ENCODE measurements around the gene C2orf15. TPM values are rescaled to one million over a fixed set of nuclear protein-coding genes. Genes with fewer than 3 reads are reported as not detected.

Gene C2orf15
- total RNA-seq, 1 experiment from 2014 or later = 6.9 TPM

DNA sequence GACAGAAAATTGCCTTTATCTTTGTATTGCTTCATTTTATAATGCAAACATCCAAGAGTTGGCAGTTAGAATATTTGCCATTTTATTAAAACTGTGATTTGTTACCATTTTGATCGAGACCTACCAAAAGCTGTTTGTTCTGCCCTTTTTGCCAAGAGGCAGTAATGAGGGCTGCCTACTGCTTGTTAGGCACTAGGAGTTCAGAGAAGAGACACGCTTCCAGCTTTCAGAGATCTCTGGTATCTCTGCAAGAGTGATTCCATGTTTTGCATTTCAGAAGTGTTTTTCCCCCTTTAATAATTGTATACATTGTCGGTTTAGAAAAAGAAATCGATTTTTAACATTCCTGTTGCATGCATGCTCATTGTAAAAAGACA lies 40.1 kb downstream of the C2orf15 start:
- intact Hi-C loops (cut with micrococcal nuclease; ENCODE audit: unreplicated experiment) = loop anchor here (2.0 to 5.0 kb wide), 2 partner anchors 155 to 306 kb away; partner anchors contain the start of genes EIF5B and TXNDC9
- peaks cover 44% of the 10 kb centered on the region for H3K4me1 Mint-ChIP-seq (ENCODE audit: low read depth, unreplicated experiment)
- peaks cover 31% of the 10 kb centered on the region for H3K36me3 Mint-ChIP-seq (ENCODE audit: insufficient read depth, unreplicated experiment)
- peak overlapping the region; percentile 89 for H3K4me3 Mint-ChIP-seq (ENCODE audit: low read depth, unreplicated experiment)
- CTCF ChIA-PET = interaction anchor here (1.0 kb wide), 1 partner anchor 40 kb away, joined by 3 read pairs; the partner anchor contains the start of gene C2orf15
- no TSS peak for BruUV-seq (replicated peaks)
- H3K27ac Mint-ChIP-seq (ENCODE audit: unreplicated experiment) = peak overlapping the region; percentile 88
- H3K9me3 Mint-ChIP-seq (ENCODE audit: low read depth, unreplicated experiment) = no peaks in the 10 kb centered on the region
- no peaks in the 10 kb centered on the region for H3K27me3 Mint-ChIP-seq (ENCODE audit: unreplicated experiment)
- DNase-seq = no peak
- no peak for TF ChIP-seq CTCF (IDR thresholded peaks at IDR 0.05; ENCODE audit: unreplicated experiment)

DNA sequence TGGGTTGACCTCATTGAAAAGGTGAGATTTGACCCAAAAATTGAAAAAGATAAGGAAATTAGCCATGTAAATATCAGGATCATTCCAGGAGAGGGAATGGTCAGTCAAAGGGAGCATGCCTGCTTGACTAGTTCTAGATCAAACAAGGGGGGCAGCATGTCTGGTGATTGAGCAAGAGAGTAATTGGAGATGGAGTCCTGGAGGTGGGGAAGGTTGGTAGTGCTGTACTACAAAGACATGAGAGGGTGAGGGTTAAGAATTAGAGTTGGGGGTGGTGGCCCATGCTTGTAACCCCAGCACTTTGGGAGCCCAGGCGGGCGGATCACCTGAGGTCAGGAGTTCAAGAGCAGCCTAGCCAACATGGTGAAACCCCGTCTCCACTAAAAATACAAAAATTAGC lies 41.5 kb downstream of the C2orf15 start:
- Mint-ChIP-seq H3K27ac (ENCODE audit: unreplicated experiment) (peak overlapping the region; percentile 38), H3K9me3 (ENCODE audit: low read depth, unreplicated experiment) (no peaks in the 10 kb centered on the region), H3K4me1 (ENCODE audit: low read depth, unreplicated experiment) (peaks cover 32% of the 10 kb centered on the region), H3K36me3 (ENCODE audit: insufficient read depth, unreplicated experiment) (peaks cover 31% of the 10 kb centered on the region), H3K27me3 (ENCODE audit: unreplicated experiment) (no peaks in the 10 kb centered on the region), H3K4me3 (ENCODE audit: low read depth, unreplicated experiment) (peak overlapping the region; percentile 89)
- BruUV-seq (replicated peaks) = no TSS peak
- DNase-seq = peak; percentile 57
- CTCF ChIA-PET = interaction anchor here (0.6 kb wide), 1 partner anchor 1216 kb away, joined by 4 read pairs; no protein-coding TSS in a partner anchor
- intact Hi-C loops (cut with micrococcal nuclease; ENCODE audit: unreplicated experiment) = loop anchor here (5.0 kb wide), 1 partner anchor 304 kb away; no protein-coding TSS in a partner anchor
- no peak for TF ChIP-seq CTCF (IDR thresholded peaks at IDR 0.05; ENCODE audit: unreplicated experiment)

- intact Hi-C loops (cut with micrococcal nuclease; ENCODE audit: unreplicated experiment) = loop anchor here (5.0 kb wide), 1 partner anchor 302 kb away; no protein-coding TSS in a partner anchor
- CTCF ChIA-PET = no interaction called here
- TF ChIP-seq CTCF (IDR thresholded peaks at IDR 0.05; ENCODE audit: unreplicated experiment) = no peak
- peaks cover 37% of the 10 kb centered on the region for H3K36me3 Mint-ChIP-seq (ENCODE audit: insufficient read depth, unreplicated experiment)
- H3K27ac Mint-ChIP-seq (ENCODE audit: unreplicated experiment) = no peak overlapping the region
- BruUV-seq (replicated peaks) = no TSS peak
- DNase-seq = no peak
- no peaks in the 10 kb centered on the region for H3K27me3 Mint-ChIP-seq (ENCODE audit: unreplicated experiment)
- H3K4me3 Mint-ChIP-seq (ENCODE audit: low read depth, unreplicated experiment) = no peak overlapping the region
- no peaks in the 10 kb centered on the region for H3K9me3 Mint-ChIP-seq (ENCODE audit: low read depth, unreplicated experiment)
- peaks cover 19% of the 10 kb centered on the region for H3K4me1 Mint-ChIP-seq (ENCODE audit: low read depth, unreplicated experiment)
Observed at GRCh38 chr2:99184811-99185210, 43.3 kb downstream of the C2orf15 start.

DNA sequence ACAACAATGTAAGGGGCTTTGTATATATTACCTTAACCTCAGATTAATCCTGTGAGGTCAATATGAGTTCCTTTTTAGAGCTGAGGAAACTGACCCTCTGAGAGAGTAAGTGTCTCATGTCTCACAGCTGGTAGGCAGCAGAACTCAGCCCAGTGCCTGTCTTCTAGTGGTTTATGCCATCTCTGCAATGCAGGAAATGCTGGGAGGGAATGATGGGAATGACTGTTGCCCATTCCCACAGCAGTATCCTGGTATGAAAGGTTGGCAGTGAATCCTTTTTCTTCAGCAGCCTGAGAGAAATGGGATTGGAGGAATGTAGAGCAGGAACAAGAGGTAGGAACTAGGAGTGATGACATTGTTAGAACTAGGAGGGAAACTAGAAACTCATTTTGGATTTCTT lies 45.5 kb downstream of the C2orf15 start:
- Mint-ChIP-seq H3K4me3 (ENCODE audit: low read depth, unreplicated experiment) (no peak overlapping the region), H3K9me3 (ENCODE audit: low read depth, unreplicated experiment) (no peaks in the 10 kb centered on the region), H3K36me3 (ENCODE audit: insufficient read depth, unreplicated experiment) (peaks cover 21% of the 10 kb centered on the region), H3K4me1 (ENCODE audit: low read depth, unreplicated experiment) (peaks cover 12% of the 10 kb centered on the region), H3K27me3 (ENCODE audit: unreplicated experiment) (no peaks in the 10 kb centered on the region), H3K27ac (ENCODE audit: unreplicated experiment) (no peak overlapping the region)
- no peak for DNase-seq
- no TSS peak for BruUV-seq (replicated peaks)
- CTCF ChIA-PET = no interaction called here
- no peak for TF ChIP-seq CTCF (IDR thresholded peaks at IDR 0.05; ENCODE audit: unreplicated experiment)
- intact Hi-C loops (cut with micrococcal nuclease; ENCODE audit: unreplicated experiment) = no loop called here
